GM18526 (cell line): ENCODE measurements around the gene IRF8.

Experiments used
- POLR2A ChIP-seq: IDR thresholded peaks from 3 replicates; pipeline ENCODE4 v1.6.1; 2011; ENCODE audit not compliant: insufficient read length; ENCODE audit errors: extremely low read depth

The IRF8 gene

DNA sequence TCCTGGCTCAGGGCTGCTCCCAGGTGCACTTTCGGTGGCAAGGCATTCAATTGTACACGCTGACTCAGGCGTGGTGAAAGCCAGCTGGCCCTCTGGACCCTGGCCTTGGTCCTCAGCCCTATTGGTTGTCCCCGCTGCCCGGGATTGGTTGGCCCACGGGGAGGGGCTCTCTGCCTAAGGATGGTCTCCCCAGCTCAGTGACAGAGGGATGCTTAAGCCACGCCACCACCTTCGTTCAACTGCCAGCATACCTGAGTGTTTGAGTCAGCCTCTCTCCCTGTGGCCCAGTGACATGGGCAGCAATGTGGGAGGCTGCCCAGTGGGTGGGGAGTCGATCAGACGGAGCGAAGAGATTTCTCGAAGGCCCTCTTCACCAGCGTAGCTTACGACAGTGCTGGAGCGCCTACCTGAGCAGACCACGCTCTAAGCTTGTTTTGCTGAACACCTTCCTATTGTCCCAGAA is 30.3 kb downstream of the IRF8 start:
- TF ChIP-seq POLR2A: no peak

DNA sequence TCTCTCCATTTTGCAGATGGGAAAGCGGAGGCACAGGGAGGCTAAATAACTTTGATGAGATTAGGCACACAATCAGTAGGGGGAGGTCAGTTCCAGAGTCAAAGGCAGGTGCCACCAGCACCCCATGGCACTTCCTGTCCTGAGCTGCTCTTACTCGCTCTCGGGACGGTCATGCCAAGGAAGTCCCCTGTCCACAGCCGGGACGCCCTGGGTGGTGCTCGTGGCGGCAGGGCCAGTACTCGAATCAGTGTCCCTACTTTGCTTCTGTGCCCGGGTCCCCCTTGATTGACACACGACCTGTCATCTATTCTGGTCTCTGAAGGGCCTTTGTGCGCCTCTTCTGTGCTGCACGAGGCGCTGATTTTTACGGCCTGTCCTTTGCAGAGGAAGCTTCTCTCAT is 31.3 kb downstream of the IRF8 start:
- no peak for TF ChIP-seq POLR2A

DNA sequence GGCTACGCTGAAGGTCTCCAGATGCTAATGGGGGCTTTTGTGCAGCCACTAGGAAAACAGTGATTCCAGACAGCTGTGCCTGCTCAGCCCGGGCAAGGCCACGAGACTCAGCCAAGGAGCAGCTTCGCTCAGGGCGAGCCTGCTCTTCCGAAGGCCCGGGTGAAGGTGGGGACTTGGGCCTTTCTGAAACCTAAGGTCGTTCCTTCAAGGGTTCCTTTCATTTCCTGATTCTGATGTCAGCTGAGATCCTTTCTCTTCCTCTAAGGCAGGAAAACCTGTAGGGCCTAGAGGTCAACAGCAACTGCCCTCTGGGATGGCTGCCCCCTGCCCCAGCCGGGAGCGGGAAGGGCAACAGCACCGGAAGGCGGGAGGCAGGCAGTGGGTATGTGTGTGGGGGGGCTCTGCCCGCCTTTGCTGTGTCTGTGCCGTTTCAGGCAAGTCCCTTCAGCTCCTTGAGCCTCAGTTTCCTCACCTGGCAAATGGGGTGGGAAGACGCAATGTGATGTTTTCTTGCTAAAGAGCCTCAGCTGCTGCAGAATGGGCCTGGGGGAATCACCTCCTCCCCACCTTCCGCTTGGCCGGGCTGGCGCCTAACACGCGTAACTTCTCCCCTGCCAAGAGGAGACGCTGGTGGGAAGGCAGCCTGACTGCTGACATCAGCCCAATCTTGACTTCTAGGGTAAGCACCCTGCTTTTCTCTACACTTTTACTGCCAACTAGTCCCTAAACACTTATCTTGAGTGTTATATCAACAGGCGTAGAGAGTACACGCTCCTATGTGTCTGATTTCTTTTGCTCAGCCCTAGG is 32.8 kb downstream of the IRF8 start:
- TF ChIP-seq POLR2A: no peak

DNA sequence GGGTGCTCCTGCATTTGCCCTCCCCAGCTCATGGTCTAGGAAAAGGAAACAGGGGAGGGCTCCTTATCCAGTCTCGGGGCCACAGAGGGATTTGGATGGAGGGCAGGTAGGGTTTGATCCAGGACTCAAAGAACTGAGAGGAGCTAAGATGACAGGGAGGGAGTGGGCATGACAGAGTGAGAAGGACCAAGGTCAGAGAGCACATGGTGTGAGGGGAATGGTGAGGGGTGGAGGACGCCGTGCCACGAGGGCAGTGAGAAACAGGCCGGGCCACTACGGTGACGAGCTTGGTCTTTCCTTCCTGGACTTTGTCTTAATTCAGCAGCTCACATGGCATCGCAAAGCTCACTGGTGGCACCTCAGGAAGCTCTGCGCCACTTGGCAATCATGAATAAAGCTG is 35.2 kb downstream of the IRF8 start:
- TF ChIP-seq POLR2A: no peak

DNA sequence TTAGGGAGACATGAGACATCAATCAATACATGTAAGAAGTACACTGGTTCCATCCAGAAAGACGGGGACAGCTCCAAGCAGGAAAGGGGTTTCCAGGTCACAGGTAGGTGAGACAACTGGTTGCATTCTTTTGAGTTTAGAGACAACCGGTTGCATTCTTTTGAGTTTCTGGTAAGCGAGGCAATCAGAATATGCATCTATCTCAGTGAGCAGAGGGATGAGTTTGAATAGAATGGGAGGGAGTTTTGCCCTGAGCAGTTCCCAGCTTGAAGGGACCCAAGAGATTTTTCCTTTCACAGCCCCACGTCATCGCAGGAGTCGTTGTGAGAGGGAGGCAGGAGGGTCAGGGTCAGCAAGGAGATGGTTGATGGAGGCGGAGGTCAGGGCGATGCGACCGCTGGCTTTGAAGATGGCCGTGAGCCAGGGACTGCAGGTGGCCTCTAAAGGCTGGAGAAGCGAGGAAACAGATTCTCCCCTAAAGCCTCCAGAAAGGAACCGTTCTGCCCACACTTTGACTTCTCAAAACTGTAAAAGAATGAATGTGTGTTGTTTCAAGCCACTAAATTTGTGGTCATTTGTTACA is 36.5 kb downstream of the IRF8 start:
- TF ChIP-seq POLR2A: no peak

DNA sequence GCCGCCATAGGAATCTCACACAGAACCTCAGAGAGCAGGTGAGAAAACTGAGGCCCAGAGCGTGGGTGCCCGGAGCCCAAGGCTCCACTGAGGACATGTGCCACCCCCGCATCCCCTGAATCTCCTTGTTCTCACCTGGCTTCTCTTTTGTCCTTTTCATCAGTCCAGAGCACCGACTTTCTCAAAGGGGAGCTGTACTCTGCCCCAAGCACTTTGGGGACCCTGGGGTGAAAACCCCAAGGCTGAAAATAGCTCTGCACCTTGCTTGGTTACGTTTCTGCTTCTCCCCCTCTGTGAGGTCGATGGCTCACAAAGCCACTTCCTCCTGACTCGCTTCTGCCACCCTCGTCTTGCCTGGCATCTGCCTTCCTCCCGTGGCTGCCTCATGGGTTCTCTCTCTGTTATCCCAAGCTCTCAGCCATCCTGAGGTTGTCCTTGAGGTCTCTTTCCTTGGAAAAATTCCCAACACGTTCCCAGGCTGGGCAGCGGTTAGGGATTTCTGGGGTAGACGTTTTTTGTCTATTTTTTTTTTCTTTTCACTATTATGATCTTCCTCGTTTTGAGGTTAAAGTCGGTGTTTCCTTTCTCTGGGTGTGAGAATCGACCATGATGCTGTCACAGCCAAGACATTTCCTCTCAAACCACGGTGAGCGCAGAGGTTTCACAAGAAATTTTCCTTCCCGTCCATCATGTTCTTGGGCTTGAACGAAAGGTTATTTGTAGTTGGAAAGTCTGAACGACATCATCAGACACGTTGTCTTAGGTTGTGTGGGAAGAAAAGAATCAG is 37.2 kb downstream of the IRF8 start:
- TF ChIP-seq POLR2A: no peak

DNA sequence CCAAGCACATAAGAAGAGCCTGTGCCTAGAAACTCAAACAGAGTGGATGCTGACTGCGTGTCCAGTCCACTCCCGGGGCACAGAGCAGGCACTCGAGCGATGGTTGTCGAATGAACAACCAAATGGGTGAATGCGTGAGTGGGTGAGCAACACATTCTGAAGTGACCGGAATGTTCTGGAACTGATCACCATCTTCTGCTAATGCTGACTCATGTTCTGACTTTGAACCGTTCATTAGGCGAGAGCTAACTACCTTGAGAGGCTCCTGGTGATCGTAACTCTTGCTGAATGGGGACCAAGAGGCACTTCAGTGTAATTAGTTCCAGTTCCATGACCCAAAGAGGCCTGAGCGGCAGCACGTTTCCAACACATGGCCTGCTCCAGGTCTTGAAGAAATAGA is 37.9 kb downstream of the IRF8 start:
- TF ChIP-seq POLR2A: no peak

DNA sequence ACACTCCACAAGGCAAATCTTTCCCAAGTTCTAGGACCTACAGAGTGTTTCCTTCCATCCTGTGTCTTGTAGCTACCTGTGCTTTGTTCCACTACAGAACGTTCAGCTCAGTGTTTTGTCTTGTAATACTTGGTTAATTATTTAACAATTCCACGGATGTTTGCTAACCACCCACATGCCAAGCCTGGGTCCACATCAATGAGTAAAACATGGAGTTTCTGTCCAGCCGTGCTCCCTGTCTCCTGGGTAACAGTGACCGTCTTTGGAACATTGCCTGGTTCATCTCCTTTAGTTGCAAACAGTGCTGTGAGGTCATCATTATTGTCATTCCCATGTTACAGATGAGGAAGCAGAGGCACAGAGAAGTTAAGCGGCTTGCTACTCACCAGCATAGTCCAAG is 41.3 kb downstream of the IRF8 start:
- TF ChIP-seq POLR2A: no peak

DNA sequence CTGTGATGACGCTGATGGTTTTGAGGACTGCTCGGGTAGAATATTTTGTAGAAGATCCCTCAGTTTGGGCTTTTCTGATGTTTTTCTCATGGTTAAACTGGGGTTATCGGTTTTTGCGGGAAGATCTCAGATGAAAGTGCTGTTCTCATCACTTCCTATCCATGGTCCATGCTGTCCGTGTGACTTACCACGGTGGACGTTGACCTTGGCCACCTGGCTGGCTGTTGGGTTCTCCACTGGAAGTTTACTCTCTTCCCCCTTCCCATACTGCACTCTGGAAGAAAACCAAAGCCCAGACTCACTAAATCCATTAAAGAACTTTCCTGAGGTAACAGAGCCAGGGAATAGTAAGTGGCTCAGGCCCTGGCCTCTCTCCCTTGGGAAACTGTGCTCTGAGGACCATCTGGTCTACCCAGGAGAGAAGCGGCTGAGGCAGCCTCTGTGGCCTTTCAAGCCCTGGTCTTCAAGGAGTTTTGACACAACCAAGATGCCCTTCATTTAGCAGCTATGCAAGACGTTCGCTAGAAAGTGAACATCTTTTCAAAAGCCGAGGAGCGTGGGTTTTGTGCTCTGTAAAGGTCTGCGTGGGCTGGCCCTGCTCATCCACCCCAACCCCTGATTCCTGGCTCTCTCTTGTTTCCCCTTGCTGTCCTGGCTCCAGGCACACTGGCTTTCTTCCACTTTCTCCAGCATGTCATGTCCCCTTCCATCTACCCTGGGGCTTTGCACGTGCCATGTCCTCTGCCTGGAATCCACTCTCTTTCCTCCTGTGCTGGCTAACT is 43.1 kb downstream of the IRF8 start:
- no peak for TF ChIP-seq POLR2A

DNA sequence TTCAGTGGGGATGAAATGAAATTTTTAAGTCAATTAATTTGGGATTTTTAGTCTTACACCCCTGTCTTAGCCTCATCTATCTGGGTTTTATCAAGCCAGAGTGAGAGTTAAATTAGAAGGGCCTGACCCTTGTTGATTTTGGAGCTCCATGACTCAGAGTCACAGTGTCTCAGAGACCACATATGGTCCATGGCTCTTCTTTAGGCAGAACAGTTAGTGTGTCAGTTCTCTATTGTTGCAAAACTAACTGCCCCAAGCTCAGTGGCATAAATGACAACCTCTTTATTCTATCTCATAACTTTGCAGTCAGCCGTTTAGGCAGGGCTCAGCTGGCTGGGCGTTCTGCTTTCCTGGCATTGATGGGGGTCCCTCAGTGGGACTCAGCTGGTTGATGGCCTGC is 44.7 kb downstream of the IRF8 start:
- TF ChIP-seq POLR2A: no peak

DNA sequence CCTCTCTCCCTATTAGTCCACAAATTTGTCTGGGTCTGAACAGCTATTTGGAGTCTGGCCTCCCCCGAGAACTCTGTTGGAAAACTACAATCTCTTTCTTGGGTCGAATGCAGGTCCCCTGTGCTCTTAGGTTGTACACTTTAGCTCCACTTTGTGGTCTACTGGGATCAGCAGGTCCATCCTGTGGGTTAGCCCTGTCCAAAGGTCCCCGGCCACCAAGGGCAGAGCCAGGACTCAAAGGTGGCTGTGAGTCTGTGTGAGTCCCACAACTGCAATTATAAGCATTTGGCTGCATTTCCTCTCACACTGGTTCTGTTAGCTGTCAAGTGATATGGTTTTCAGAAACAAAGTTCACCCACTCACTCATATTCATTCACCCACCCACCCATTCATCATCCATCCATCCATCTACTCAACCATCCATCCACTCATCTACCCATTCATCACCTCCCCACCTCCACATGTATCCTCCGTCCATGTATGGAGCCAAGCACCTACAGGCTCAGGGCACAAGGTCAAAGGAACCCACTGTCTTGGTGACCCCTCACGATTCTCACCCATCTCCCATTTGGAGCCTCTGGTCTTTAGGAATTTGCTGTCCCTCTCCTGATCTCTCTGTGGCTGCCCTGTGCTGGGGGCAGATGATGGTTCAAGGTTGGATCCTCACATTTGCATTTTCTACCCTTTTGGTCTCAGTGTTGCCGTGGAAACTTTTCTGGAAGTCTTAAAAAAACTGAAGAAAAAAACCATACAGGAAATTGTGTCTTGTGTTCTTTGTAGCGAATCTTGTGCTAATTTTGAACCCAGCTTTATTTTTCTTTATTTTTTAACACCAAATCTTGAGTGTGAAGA is 45.8 kb downstream of the IRF8 start:
- TF ChIP-seq POLR2A: no peak

DNA sequence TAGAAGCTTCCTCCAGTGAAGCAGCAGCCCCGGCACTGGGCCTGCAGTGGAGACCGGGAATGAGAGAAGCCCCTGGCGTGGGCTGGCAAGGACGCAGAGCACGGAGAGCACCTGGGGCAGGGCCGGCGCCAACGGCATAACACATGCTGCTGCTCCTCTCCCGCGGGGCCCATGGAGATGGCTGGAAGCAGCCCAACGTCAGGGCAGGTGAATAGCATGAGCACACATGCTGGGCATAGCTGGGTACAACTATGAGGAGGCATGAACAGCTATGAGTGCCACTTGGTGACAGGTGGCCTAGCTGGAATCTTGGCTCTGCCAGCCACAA is 46.4 kb downstream of the IRF8 start:
- TF ChIP-seq POLR2A: no peak

DNA sequence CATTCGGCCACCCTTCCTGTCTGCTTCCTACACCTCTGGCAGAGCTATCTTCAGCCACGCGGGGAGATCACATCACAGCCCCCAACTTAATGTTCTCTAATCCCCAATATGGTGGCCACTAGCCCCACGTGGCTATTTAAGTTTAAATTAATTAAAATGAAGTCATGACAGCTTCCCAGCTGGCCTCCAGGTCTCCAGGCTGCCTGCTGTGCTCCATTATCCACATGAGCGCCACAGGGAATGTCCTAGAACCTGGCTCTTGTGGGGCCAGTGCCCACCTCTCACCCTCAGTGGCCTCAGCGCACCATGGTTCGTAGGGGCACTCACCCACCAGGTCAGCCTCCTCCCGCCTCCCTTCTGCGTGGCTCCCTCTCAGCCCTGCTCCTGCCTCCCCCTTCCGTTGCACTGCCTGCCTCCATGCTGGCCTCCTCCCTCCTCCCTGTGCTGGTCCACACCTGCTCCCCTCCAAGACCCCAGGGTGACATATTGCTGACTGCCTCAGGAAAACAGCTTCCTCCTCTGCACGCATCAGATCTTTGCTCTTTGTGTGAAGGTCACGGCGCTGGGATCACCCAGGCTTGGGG is 47.7 kb downstream of the IRF8 start:
- no peak for TF ChIP-seq POLR2A
